Smooth muscle cell (in vitro differentiated cells): ENCODE measurements around the gene ARL6IP4. TPM values are rescaled to one million over a fixed set of nuclear protein-coding genes. Genes with fewer than 3 reads are reported as not detected.

Source experiments
- DNase-seq: peaks from one replicate; lab custom pipeline; 2025; ENCODE audit not compliant: unreplicated experiment; lab: John Stamatoyannopoulos, UW
- H2AFZ ChIP-seq: fragments of 200-600 bp; sonication (generic); 2 replicates; pipeline ENCODE4 v1.6.0; 2016; ENCODE audit warnings: antibody characterized with exemption, low read depth, mild to moderate bottlenecking
- H3F3A ChIP-seq: fragments of 200-600 bp; sonication (generic); 2 replicates; pipeline ENCODE4 v1.6.0; 2017; ENCODE audit warnings: antibody characterized with exemption, low read depth
- H3K27ac ChIP-seq: fragments of 200-600 bp; sonication (generic); 2 replicates; pipeline ENCODE4 v1.5.1; 2016; ENCODE audit warnings: low read depth, mild to moderate bottlenecking
- H3K27me3 ChIP-seq: fragments of 200-600 bp; sonication (generic); 2 replicates; pipeline ENCODE4 v1.6.1; 2016; ENCODE audit warnings: low read depth, mild to moderate bottlenecking
- H3K36me3 ChIP-seq: fragments of 200-600 bp; sonication (generic); 2 replicates; pipeline ENCODE4 v1.5.1; 2016; ENCODE audit warnings: low read depth
- H3K4me1 ChIP-seq: fragments of 200-600 bp; sonication (generic); 2 replicates; pipeline ENCODE4 v1.5.1; 2016; ENCODE audit warnings: low read depth
- H3K4me2 ChIP-seq: fragments of 200-600 bp; sonication (generic); 2 replicates; pipeline ENCODE4 v1.6.0; 2016; ENCODE audit warnings: mild to moderate bottlenecking
- H3K4me3 ChIP-seq: fragments of 200-600 bp; sonication (generic); 2 replicates; pipeline ENCODE4 v1.5.1; 2016; ENCODE audit warnings: mild to moderate bottlenecking
- H3K79me2 ChIP-seq: fragments of 200-600 bp; sonication (generic); 2 replicates; pipeline ENCODE4 v1.6.0; 2016; ENCODE audit warnings: low read depth, mild to moderate bottlenecking
- H3K9ac ChIP-seq: fragments of 200-600 bp; sonication (generic); 2 replicates; pipeline ENCODE4 v1.6.0; 2016; ENCODE audit warnings: low read depth
- H3K9me3 ChIP-seq: fragments of 200-600 bp; sonication (generic); replicated peaks from 2 replicates; pipeline ENCODE4 v1.5.1; 2016; ENCODE audit warnings: low read depth
- H4K20me1 ChIP-seq: fragments of 200-600 bp; sonication (generic); 2 replicates; pipeline ENCODE4 v1.6.0; 2016; ENCODE audit warnings: low read depth
- WGBS: methylation state at CpG from one replicate; pipeline ENCODE4 v1.1.7; 2016; ENCODE audit warnings: low lambda C conversion rate; 5-methylcytosine and 5-hydroxymethylcytosine counted together
- microRNA-seq: library from miRNA; unstranded; fragments of <30 nt; microRNA quantifications from one replicate; pipeline ENCODE4, GENCODE V29; 2016; ENCODE audit warnings: borderline number of aligned reads
- polyA plus RNA-seq: library from polyadenylated mRNA; unstranded; fragments of >200 nt; fragmentation: Nextera tagmentation; extraction: Ambion mirVana; gene quantifications from 2 replicates; pipeline ENCODE4 v1.2.1, GENCODE V29; 2016
- small RNA-seq: library from RNA; depleted of rRNA; stranded (forward); fragments of <200 nt; gene quantifications from one replicate; pipeline ENCODE3, GENCODE V24; 2014
- total RNA-seq: library from RNA; depleted of rRNA; stranded (reverse); fragments of >200 nt; gene quantifications from 2 replicates; pipeline ENCODE4 v1.2.3, GENCODE V29; 2014
- TF ChIP-seq, protein P1 (sequence below): fragments of 200-600 bp; sonication (generic); IDR thresholded peaks from 2 replicates; pipeline ENCODE4 v1.5.1; 2017; ENCODE audit warnings: borderline replicate concordance, mild to moderate bottlenecking, antibody characterized with exemption; ENCODE audit not compliant: insufficient read depth, poor library complexity, severe bottlenecking

Gene ARL6IP4
- total and polyA plus RNA-seq, 2 experiments from 2014 or later, result 89.3 to 290 TPM

DNA sequence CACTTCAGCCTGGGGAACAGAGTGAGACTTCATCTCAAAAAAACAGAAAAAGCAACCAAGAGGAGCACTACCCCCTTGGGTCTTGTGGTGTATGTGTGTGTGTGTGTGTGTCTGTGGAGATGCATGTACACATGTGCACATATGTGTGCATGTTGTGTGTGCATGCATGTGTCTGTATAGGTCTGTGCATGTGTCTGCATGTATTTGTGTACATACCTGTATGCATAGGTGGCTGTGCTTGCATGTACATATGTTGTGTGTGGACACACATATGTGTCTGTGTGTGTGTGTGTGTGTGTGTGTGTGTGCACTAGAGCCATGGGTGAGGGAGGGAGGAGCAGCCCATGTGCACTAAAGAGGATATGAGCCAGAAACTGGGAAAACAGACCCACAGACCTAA is 49.1 kb downstream of the ARL6IP4 start:
- TF ChIP-seq, protein P1, sequence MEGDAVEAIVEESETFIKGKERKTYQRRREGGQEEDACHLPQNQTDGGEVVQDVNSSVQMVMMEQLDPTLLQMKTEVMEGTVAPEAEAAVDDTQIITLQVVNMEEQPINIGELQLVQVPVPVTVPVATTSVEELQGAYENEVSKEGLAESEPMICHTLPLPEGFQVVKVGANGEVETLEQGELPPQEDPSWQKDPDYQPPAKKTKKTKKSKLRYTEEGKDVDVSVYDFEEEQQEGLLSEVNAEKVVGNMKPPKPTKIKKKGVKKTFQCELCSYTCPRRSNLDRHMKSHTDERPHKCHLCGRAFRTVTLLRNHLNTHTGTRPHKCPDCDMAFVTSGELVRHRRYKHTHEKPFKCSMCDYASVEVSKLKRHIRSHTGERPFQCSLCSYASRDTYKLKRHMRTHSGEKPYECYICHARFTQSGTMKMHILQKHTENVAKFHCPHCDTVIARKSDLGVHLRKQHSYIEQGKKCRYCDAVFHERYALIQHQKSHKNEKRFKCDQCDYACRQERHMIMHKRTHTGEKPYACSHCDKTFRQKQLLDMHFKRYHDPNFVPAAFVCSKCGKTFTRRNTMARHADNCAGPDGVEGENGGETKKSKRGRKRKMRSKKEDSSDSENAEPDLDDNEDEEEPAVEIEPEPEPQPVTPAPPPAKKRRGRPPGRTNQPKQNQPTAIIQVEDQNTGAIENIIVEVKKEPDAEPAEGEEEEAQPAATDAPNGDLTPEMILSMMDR, result no peak
- Histone ChIP-seq H3K27ac (no peak overlapping the region), H3K9ac (no peak overlapping the region), H3K4me3 (no peak overlapping the region), H3F3A (peaks cover 6% of the 10 kb centered on the region), H3K4me2 (no peak overlapping the region), H4K20me1 (no peaks in the 10 kb centered on the region), H2AFZ (no peak overlapping the region), H3K79me2 (no peaks in the 10 kb centered on the region), H3K9me3 (no peaks in the 10 kb centered on the region), H3K27me3 (no peaks in the 10 kb centered on the region), H3K36me3 (no peaks in the 10 kb centered on the region), H3K4me1 (no peaks in the 10 kb centered on the region)
- DNase-seq, result no peak

DNA sequence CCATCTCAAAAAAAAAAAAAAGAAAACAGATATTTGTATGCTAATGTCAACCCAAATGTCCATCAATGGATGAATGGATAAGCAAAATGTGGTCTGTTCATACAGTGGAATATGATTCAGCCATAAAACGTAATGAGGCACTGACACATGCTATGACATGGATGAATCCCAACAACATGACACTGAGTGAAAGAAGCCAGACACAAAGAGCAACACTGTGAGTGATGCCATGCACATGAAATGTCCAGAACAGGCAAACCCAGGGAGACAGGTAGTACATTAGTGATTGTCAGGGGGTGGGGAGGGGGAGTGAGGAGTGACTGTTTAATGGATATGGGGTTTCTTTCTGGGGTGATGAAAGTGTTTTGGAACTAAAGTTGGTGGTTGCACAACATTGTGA is 50.2 kb downstream of the ARL6IP4 start:
- Histone ChIP-seq H3K4me2 (no peak overlapping the region), H4K20me1 (no peaks in the 10 kb centered on the region), H3K79me2 (no peaks in the 10 kb centered on the region), H3K27me3 (no peaks in the 10 kb centered on the region), H3K4me1 (no peaks in the 10 kb centered on the region), H3F3A (peaks cover 7% of the 10 kb centered on the region), H3K9ac (no peak overlapping the region), H3K9me3 (no peaks in the 10 kb centered on the region), H2AFZ (no peak overlapping the region), H3K27ac (no peak overlapping the region), H3K36me3 (no peaks in the 10 kb centered on the region), H3K4me3 (no peak overlapping the region)
- TF ChIP-seq, protein P1, result no peak
- WGBS, result 72% methylated on average over 1 of the region's 1 CpG
- no peak for DNase-seq

DNA sequence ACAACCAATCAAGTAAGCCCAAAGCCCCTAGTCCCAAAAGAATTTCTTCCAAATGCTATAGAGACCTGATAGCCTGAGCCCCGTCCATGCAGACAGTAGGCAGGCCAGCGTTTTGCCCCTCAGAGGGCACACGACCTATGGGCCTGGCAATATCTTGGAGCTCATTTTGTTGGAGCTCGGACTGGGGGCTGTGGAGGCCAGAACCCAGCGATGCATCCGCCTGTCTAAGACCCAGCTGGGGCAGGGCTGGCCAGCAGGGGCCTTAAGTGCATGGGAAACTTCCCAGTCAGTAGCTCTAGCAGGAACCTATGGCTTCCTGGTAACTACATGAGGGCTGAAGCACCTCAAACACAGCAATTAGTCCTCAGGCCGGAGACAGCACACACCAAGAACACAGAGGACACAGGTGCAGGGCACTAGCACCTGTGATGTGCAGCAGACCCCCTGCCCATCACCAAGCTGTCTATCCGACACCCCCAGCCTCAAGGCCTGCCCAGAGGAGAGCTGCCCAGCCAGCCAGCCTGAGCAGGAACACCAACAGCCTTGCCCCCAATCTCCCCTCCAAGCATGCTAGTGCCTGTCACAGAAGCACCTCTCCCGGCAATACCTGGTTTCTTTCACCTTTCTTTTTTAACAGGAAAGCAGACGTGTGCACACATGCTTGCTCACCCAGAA is 50.8 kb downstream of the ARL6IP4 start:
- Histone ChIP-seq H3K4me3 (no peak overlapping the region), H3K36me3 (no peaks in the 10 kb centered on the region), H3K9ac (no peak overlapping the region), H3K9me3 (no peaks in the 10 kb centered on the region), H2AFZ (no peak overlapping the region), H3K27ac (no peak overlapping the region), H3K79me2 (no peaks in the 10 kb centered on the region), H3K4me1 (no peaks in the 10 kb centered on the region), H3F3A (peaks cover 7% of the 10 kb centered on the region), H4K20me1 (no peaks in the 10 kb centered on the region), H3K4me2 (no peak overlapping the region), H3K27me3 (no peaks in the 10 kb centered on the region)
- WGBS, result 94% methylated on average over 10 of the region's 10 CpGs
- no peak for DNase-seq
- TF ChIP-seq, protein P1, result no peak

Small RNA genes within 50 kb of the gene (microRNA-seq; reads per million reads assigned to microRNA genes)
- not detected for gene MIR4304

Small RNA genes within 50 kb of the gene (small RNA-seq; reads per million reads assigned to genes)
- gene ARL6IP4 (not detected), gene MIR4304 (not detected)

Other genes starting within 250 kb of the ARL6IP4 start
- gene HCAR1, start 249.8 kb upstream of the ARL6IP4 start, total RNA-seq, result not detected in 2 replicates
- not detected in 2 replicates for gene HCAR1, start 249.8 kb upstream of the ARL6IP4 start, polyA plus RNA-seq
- gene DENR, start 227.9 kb upstream of the ARL6IP4 start, total RNA-seq, result 32.5 and 36.3 TPM in 2 replicates
- gene DENR, start 227.9 kb upstream of the ARL6IP4 start, polyA plus RNA-seq, result 49.7 and 55.5 TPM in 2 replicates
- 0.94 and 2.5 TPM in 2 replicates for gene CCDC62, start 206.1 kb upstream of the ARL6IP4 start, total RNA-seq
- gene CCDC62, start 206.1 kb upstream of the ARL6IP4 start, polyA plus RNA-seq, result 0.17 and 0.34 TPM in 2 replicates
- gene HIP1R, start 145.2 kb upstream of the ARL6IP4 start, total RNA-seq, result 7.4 and 27.8 TPM in 2 replicates
- 6.0 and 13.7 TPM in 2 replicates for gene HIP1R, start 145.2 kb upstream of the ARL6IP4 start, polyA plus RNA-seq
- gene VPS37B, start 84.6 kb upstream of the ARL6IP4 start, total RNA-seq, result 14.8 and 20.4 TPM in 2 replicates
- gene VPS37B, start 84.6 kb upstream of the ARL6IP4 start, polyA plus RNA-seq, result 25.3 and 37.9 TPM in 2 replicates
- 4.4 and 8.2 TPM in 2 replicates for gene ABCB9, start 14.2 kb upstream of the ARL6IP4 start, total RNA-seq
- 7.4 and 8.0 TPM in 2 replicates for gene ABCB9, start 14.2 kb upstream of the ARL6IP4 start, polyA plus RNA-seq
- 9.7 and 14.2 TPM in 2 replicates for gene OGFOD2, start 5.4 kb upstream of the ARL6IP4 start, total RNA-seq
- gene OGFOD2, start 5.4 kb upstream of the ARL6IP4 start, polyA plus RNA-seq, result 15.8 and 22.3 TPM in 2 replicates
- gene PITPNM2, start 170.4 kb downstream of the ARL6IP4 start, total RNA-seq, result 1.3 TPM in 2 replicates
- 1.7 and 2.0 TPM in 2 replicates for gene PITPNM2, start 170.4 kb downstream of the ARL6IP4 start, polyA plus RNA-seq